C1 segment of cervical spinal cord (tissue), 14 donors: Measurements from ENCODE around the gene AP3S2.
"Not testable (repeated sequence)": the region's sequence is repeated elsewhere in the genome, so short reads cannot be mapped to it uniquely, and the experiment has no call there.

Source experiments
- DNase-seq, 14 donors: peaks; one replicate each; lab custom pipeline; 2025; lab: John Stamatoyannopoulos, UW

AP3S2 gene

DNA sequence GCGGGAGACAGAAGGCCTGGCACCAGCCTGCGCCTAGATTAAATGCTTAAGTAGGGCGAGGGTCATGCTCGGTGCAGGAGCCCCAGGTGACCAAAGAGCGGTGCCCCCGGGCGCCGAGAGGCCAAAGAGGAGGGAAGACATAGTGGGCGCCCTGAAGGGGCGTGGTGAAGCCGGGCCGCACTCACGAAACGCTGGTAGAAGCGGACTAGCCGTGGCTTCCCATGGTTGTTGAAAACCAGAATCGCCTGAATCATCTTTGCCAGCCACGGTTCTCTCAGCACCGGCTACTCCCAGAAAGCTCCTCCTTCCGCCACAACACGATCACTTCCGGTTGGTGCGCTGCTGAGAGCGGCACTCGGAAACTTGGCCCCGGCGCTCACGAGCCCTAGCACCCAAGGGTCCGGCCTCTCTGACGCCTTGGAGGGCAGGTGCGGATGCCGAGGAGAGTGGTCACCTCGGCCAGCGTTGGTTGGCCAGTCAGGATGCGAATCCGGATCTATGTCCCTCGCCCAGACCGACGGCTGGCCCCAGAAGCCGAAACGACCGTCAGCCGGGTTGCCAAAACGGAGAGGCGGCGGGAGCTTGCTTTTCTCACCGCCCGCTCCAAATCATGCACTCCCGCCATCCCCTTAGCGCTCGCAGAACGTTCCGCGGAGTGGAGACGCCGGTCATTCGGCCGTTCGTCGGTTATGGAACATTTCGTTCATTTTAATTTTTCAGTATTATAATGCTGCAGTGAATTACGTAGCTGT lies at the start of gene AP3S2:
TSS of gene AP3S2 (minus strand) at position 299 of the 752 bp plus-strand sequence. CDS start at position 254, 45 bp downstream.
- DNase-seq = peak; percentile 23 to 93 (median 90)

DNA sequence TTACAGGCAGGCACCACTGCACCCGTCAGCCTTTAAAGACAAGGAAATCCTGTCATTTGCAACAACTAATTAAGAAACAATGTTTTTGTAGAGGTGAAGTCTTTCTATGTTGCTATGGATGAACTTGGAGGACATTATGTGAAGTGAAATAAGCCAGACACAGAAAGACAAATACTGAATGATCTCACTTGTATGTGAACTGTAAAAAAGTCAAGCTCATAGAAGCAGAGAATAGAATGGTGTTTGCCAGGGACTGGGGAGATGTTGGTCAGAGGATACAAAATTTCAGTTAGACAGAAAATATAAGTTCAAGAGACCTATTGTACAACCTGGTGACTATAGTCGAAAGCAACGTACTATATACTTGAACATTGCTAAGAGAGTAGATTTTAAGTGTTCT lies 46.1 kb upstream of the AP3S2 start:
- no peak for DNase-seq

DNA sequence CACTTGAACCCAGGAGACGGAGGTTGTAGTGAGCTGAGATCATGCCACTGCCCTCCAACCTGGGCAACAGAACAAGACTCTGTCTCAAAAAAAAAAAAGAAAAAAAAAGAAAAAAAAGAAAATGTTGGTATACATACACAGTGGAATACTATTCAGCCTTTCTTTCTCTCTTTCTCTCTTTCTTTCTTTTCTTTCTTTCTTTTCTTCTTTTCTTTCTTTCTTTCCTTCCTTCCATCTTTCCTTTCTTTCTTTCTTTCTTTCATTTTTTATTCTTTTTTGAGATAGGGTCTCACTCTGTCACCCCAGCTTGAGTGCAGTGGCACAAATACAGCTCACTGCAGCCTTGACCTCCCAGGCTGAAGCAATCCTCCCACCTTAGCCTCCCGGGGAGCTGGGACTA lies 45.6 kb upstream of the AP3S2 start:
- not testable (repeated sequence) for DNase-seq

DNA sequence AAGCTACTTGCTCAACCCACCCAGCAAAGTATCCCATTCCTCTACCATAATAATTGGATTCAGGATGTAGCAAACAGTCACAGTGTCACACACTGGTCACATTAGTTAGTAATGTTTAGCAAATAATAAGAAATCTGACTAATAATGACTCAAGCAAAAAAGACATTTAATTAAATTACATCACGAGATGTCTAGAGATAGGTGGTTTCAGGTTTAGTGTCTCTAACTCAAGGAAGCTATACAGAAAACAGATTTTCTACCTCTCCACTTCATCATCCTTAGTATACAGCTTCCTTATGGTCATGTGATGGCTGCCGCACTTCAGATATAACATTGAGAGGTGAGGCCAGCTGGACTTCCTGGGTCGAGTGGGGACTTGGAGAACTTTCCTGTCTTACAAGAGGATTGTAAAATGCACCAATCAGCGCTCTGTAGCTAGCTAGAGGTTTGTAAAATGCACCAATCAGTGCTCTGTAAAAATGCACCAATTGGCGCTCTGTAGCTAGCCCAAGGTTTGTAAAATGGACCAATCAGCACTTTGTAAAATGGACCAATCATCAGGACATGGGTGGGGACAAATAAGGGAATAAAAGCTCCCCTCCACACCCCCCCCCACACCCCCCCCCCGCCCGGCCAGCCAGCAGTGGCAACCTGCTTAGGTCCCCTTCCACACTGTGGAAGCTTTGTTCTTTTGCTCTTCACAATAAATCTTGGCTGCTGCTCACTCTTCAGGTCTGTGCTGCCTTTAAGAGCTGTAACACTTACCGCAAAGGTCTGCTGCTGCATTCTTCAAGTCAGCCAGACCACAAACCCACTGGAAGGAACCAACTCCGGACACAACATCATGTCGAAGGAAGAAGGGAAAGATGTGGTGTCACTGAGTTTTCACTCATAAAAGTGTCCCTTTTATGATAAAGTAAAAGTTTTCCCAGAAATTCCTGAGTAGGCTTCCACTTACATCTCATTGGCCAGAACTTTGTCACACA lies 43.9 kb upstream of the AP3S2 start:
- no peak for DNase-seq

DNA sequence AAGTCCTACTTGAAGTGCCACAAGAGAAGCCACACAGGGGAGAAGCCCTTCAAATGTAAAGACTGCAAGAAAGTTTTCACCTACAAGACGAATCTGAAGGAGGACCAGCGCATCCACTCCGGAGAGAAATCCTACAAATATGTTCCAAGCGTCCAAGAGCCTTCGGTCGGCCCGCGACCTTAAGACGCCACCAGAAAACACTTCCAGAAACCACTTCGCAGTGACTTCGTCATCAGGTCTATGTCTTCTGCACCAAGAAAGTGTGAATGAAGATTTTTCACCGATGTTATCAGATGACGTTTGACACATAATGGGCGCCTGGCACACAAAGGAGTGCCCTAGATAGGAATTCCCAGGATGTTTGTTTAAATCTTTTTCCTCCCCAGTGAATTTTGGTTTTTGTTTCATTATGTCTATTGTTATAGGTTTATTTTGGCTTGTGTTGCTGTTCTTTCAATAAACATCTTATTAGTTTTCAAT lies 43.0 kb upstream of the AP3S2 start:
- DNase-seq = no peak

DNA sequence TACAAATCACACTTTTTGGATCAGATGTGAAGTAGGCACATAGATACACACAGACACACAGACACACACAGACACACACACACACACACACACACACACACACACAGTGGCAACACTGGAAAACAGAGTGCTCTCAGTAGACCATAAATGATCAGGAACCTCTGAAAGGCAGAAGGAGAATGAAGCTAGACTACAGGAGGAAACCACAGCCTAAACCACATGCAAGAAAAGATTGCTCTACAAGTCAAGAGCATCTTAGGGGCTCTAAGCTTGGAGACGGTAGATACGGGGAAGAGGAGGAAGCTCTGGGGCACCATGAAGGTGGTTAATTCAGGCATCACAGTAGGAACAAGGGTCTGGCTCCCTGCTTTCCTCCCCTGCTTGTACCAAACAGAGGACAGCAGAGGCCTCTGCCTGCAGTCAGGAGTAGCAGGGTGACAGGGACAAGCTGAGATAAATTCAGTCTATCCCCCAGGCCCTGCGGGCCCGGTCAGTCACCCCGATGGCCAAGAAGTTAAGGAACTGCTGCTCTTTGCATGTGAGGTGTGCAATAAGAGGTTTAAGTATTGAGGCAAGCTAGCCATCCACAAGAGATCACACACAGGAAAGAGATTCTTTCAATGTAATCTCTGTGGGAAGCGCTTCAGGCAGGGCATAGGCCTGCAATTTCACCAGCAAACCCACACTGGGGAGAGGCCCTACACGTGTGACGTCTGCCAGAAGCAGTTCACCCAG lies 42.4 kb upstream of the AP3S2 start:
- no peak for DNase-seq

DNA sequence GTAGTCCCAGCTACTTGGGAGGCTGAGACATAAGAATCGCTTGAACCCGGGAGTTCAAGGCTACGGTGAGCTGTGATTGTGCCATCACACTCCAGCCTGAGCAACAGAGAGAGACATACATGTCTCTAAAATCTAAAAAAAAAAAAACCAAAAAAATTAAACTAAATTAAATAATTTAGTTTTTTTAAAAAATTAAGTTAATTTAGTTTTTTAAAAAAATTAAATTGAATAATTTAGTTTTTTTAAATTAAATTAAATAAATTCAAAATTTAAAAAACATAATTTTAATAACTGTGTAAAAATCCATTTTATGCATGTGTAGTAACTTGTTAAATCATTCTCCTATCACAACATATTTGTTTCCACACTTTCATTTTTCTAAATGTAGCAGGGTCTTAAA lies 39.1 kb upstream of the AP3S2 start:
- no peak for DNase-seq

DNA sequence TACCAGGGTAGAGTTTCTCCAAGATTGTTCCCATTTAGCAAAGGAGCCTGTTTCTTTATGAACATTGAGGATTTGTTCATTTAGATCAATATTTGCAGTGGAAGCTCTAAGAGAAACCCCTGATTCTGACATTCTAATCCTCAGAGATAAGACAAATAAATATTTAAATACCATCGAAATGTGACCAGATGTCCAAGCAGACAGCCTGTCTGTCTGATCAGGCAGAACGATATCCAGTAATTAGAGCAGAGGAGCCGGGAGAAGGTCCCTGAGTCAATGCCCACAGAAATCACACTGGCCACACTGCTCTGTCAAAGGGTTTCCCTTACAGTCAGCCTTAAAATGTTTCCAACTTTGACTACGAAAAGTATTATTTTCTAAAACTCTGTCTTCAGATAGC lies 34.6 kb upstream of the AP3S2 start:
- DNase-seq = no peak

DNA sequence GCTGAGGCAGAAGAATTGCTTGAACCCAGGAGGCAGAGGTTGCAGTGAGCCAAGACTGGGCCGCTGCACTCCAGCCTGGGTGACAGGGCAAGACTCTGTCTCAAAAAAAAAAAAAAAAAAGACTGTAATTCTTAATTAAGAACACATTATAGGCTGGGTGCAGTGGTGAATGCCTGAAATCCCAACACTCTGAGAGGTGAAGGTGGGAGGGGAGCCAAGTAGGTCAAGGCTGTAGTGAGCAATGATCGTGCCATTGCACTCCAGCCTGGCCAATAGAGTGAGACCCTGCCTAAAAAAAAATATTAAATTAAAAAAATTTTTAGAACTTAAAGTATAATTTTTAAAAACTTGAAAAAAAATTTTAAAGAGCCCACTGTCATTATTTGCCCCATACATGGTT lies 32.4 kb upstream of the AP3S2 start:
- no peak for DNase-seq

DNA sequence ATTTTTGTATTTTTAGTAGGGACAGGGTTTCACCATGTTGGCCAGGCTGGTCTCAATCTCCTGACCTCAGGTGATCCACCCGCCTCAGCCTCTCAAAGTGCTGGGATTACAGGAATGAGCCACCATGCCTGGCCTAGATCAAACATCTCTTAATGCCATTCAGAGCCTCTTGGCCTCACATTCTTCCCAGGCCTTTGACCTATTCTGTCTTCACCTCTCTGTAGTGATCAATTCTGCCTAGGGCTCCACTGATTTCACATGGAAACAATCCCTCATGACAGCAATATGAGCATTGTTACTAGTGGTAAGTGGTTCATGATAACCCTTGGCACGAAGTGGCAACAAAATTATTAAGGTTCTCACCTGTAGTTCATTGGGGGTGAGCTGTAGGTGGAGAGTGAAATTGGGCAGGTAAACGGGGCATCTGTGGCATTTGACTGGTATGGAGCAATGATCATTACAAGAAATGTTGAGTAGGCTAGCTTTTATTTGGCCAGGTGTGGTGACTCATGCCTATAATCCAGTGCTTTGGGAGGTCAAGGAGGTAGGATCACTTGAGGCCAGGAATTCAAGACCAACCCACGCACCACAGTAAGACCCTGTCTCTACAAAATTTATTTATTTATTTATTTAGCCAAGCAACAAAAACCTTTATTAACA lies 23.8 kb upstream of the AP3S2 start:
- DNase-seq = no peak

DNA sequence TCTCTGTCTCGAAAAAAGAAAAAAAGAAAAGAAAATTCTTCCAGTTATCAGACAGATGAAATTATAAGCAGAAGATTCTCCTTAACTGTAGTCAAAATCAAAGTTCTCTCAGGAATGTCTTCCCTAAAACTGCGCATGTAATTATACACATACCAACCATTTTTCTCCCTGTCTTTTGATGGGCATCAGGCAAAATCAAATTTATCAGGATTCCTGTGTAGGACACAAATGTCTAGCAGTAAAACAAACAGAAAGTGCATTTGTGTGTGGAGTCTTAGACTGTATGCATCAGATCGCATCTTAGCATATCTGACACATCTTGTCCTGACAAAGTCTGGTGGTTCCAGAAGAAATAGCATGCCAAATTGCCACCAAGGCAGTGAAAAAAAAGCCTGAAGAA lies 22.9 kb upstream of the AP3S2 start:
- no peak for DNase-seq

DNA sequence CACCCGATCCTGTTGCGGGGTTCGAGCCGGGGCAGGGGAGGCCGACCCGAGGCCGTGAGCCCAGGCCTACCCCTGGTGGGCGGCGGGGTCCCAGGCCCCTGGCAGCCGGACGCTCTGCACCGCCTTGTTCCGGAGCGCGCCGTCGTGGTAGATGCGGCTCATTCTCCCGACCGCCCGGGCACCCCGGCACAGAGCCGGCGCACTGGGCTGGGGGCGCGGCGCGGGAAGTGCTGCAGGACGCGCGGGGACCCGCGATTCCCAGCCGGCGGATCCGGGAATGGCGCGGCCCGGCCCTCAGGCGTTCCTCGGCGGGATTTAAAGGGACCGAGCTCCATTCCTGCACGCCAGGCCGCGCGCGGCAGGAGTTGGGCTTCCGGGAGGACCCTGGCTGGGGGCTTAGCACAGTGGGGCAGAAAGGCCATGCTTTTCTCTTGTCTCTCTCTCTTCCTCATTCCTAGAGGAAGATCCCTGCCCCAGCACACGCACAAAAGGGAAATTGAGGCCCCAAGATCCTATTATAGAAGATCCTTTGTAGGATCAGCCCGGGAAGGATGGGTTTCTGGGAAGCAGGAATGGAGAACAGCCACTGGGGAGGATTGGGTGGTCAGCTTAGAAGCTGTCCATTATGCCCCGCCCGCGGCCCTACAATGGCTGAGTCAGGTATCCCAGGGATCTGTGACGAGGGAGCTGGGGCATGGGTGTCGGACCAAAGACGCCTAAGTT lies 19.0 kb upstream of the AP3S2 start, which contains the start of gene ARPIN:
TSS of gene ARPIN (minus strand) at position 279 of the 723 bp plus-strand sequence. CDS start at position 162, 117 bp downstream.
- peak in 5 of 14 donors; percentile 18 to 59 (median 35) for DNase-seq

DNA sequence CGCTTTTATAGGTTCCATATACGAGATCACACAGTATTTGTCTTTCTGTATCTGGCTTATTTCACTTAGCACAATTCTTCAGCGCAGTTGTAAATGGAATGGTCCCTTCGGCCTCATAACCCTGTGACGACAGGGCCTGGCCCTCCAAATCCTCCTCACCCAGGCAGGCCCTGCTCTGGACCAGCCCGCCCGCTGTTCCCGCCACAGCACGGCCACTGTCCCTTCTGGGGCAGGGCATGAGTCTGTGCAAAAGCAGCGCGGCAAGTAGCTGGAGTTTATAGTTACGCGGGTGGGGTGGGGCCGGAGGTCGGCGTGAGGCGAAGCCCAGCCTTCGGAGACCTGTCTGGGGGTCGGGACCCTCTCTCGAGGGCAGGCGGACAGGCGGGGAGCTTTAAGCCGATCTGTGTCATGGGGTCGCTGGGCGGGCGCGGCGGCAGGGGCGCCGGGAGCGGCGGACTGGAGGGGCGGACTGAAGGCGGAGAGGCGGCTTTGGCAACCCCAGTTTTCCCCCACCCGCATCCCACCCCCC lies 18.4 kb upstream of the AP3S2 start:
- DNase-seq = peak in 9 of 14 donors; percentile 5 to 65 (median 37)

DNA sequence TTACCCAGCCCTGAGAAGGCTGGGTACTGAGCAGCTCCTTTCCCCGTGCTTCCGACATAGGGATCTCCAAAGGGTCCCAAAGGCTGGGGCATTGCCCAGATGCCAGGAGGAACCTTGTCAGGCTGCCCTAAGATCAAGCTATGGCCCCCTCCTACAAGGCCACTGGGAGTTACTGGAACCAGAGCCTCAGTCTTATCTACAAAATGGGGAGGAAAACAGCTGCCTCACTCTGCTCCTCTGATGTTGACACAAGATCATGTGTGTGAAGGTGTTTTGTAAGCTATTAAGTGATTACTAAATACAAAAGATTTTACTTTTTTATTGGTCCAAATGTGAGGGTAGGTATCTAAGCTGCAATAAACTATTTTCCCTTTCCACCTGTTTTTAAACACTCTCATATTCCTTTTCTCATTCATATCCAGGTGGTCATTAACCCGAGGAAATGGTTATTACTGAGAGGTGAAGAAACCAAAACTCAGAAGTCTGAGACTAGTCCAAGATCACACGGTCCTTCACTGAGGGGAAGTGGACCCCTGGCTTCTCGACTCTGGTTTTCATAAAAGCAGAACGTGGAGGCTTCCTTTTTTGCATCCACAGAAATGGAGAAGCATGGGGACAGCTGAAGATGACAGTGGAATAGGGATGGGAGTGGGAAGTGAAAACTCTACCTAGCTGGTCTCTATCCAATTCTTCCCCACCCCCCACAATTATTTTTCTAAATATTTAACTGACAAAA lies 17.3 kb upstream of the AP3S2 start:
- no peak for DNase-seq

DNA sequence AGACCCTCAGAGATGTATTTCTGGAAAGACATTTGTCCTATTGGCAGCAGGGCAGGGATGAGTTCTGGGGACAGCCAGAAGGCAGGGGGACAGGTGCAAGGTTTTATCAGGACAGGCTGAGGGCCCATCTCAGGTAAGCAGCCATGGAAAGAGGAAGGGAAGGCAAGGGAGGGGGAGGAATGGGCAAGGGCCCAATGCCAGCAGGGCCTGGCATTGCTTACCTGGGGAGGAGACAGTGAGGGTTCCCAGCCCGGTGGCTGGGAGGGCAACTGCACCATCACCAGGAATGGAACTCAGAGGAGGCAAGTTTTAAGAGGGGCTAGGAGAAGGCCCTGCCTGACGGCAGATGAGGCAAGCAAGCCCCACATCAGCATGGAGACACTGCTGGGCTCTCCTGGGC lies 15.8 kb upstream of the AP3S2 start:
- no peak for DNase-seq

DNA sequence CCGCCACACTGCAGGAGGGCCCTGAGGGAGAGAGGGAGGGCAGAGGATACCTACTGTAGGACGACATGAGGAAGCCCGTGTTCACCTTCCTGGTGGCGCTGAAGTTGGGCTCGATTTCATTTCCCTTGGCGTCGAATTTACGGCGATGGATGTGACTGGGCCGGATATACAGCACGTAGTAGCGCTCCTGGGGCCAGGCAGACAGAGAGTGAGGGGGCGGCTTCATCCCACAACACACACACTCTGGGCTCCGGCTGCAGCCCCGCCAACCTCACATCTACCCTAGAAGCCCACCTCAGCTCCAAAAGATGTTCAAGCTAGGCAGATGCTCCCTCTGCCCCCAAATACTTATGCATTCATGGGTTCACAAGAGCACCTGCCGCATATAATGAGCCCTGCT lies 14.4 kb upstream of the AP3S2 start:
- DNase-seq = no peak

DNA sequence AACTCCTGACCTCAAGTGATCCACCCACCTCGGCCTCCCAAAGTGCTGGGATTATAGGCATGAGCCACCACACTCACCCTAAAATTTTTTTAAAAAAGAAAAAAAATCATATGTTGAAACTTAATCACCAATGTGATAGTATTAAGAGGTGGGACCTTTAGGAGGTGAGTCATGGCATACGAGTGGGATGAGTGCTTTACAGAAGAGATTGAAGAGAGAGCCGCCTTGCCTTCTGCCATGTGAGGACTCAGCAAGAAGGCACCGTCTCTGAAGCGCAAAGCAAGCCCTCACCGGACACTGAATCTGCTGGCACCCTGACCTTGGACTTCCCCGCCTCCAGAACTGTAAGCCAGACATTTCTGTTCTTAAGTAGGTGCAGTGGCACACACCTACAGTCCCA lies 13.5 kb upstream of the AP3S2 start:
- DNase-seq = no peak

DNA sequence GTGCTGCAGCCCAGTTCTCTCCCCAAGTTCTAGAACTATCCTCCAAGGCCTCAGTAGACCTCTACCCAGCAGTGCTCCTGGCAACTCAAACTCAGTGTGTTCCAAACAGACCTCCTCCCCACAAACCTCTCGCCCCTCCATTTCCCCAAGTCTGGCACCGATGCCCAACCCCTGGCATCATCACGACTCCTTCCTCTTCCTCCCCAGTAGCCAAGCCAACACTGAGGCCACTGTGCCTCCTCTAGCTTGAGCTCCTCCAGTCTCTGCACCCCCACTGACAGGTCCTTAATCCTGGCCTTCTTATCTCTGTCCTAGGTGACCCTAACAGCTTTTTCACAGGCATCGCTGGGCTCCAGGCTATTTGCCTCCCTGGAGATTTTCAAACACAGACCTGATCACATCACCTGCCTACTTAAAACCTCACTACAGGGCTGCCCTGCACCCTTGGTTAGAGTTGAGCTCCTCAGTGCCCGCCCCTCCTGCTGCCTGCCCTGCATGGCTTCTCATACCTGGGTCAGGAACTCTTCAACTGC lies 12.1 kb upstream of the AP3S2 start:
- no peak for DNase-seq

DNA sequence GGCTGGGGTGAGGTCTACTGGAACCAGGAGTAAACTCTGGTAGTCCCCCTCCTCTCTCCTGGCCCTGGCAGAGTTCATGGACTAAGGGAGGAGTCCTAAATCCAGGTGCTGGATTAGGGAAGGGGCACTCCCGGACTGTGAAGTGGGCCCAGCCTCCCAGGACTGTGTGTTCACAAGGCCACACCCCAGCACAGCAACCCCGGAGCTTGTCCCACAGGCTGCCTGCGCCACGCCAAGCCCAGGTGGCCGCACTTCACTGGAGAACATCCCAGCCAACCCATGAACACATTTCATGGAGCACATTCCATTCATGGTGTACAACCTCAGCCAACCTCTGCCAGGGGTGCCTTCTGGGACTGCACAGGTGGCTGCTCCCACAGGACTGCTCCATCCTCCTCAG lies 10.7 kb upstream of the AP3S2 start:
- DNase-seq = no peak
